CD4-positive, CD25-positive, alpha-beta regulatory T cell (primary cell): ENCODE data around the gene CELF3. TPM values are rescaled to one million over a fixed set of nuclear protein-coding genes. Genes with fewer than 3 reads are reported as not detected.

Experiments
- ATAC-seq, 2 donors: fragments of 150-1000 bp; cut with Tn5 transposase; one replicate each; pipeline ENCODE4 v1.10.0; 2021; ENCODE audit warnings: low read depth in 2 of 2, moderate number of reproducible peaks in 2 of 2, moderate library complexity in 1 of 2
- DNase-seq, 3 donors: peaks; one replicate each; pipeline versions ENCODE4 v3.0.0 to v3.0.0-alpha.2; 2012 to 2022; ENCODE audit warnings: mixed read lengths in 1 of 3
- H3K27ac ChIP-seq: one replicate; pipeline ENCODE4 v1.7.0; 2013; ENCODE audit warnings: mild to moderate bottlenecking, low read length; ENCODE audit not compliant: insufficient read depth, poor library complexity, severe bottlenecking
- H3K27me3 ChIP-seq: one replicate; pipeline ENCODE4 v1.7.0; 2013; ENCODE audit warnings: low read length; ENCODE audit not compliant: control insufficient read depth, insufficient read depth
- H3K36me3 ChIP-seq: one replicate; pipeline ENCODE4 v1.7.0; 2013; ENCODE audit warnings: mild to moderate bottlenecking, low read length, moderate library complexity; ENCODE audit not compliant: control insufficient read depth, insufficient read depth
- H3K4me1 ChIP-seq: 2 replicates; pipeline ENCODE4 v1.7.0; 2013; ENCODE audit warnings: mild to moderate bottlenecking, low read length; ENCODE audit not compliant: insufficient read depth, control insufficient read depth, poor library complexity, severe bottlenecking
- H3K4me3 ChIP-seq: one replicate; pipeline ENCODE4 v1.7.0; 2013; ENCODE audit warnings: low read depth, mild to moderate bottlenecking, low read length, moderate library complexity
- H3K9me3 ChIP-seq, 2 experiments: 1 replicate in 1 of 2; 2 replicates in 1 of 2; pipeline ENCODE4 v1.7.0; 2013; ENCODE audit warnings: low read length in 2 of 2, mild to moderate bottlenecking in 1 of 2, moderate library complexity in 1 of 2; ENCODE audit not compliant: control insufficient read depth in 2 of 2
- H3K27ac Mint-ChIP-seq, 3 donors: one replicate each; pipeline ENCODE4 v1.8.0; 2020 to 2022; ENCODE audit warnings: mild to moderate bottlenecking in 3 of 3, mixed read lengths in 3 of 3, moderate library complexity in 2 of 3
- H3K27me3 Mint-ChIP-seq: one replicate; pipeline ENCODE4 v1.8.0; 2022; ENCODE audit warnings: mild to moderate bottlenecking, mixed read lengths
- H3K36me3 Mint-ChIP-seq: one replicate; pipeline ENCODE4 v1.8.0; 2020; ENCODE audit warnings: mixed read lengths
- H3K4me1 Mint-ChIP-seq, 4 donors: one replicate each; pipeline ENCODE4 v1.8.0; 2020 to 2022; ENCODE audit warnings: mixed read lengths in 4 of 4, mild to moderate bottlenecking in 1 of 4
- H3K4me3 Mint-ChIP-seq, 4 donors: one replicate each; pipeline ENCODE4 v1.8.0; 2020 to 2022; ENCODE audit warnings: mild to moderate bottlenecking in 4 of 4, mixed read lengths in 4 of 4, moderate library complexity in 3 of 4
- H3K9me3 Mint-ChIP-seq, 7 donors: one replicate each; pipeline ENCODE4 v1.8.0; 2020 to 2022; ENCODE audit warnings: mixed read lengths in 7 of 7, mild to moderate bottlenecking in 3 of 7, moderate library complexity in 2 of 7
- polyA plus RNA-seq, 4 donors: library from polyadenylated mRNA; unstranded; fragments of 300-500 nt; fragmentation: Illumina TruSeq; gene quantifications; one replicate each; pipeline ENCODE4 v1.2.3, GENCODE V29; 2021
- total RNA-seq: library from RNA; stranded (reverse); gene quantifications from one replicate; pipeline ENCODE4 v1.2.3, GENCODE V29; 2022

CELF3 gene
- total and polyA plus RNA-seq, 5 donors from 2014 or later, result not detected

- no peaks in the 10 kb centered on the region for H3K36me3 Mint-ChIP-seq
- H3K4me3 ChIP-seq, result no peak overlapping the region
- no peaks in the 10 kb centered on the region for H3K36me3 ChIP-seq
- peaks cover 0 to 41% (median 16%) of the 10 kb centered on the region in 4 donors for H3K4me1 Mint-ChIP-seq
- peaks cover 30% of the 10 kb centered on the region for H3K4me1 ChIP-seq
- H3K27me3 Mint-ChIP-seq, result peaks cover 89% of the 10 kb centered on the region
- H3K27me3 ChIP-seq, result peaks cover 42% of the 10 kb centered on the region
- no peaks in the 10 kb centered on the region for H3K9me3 ChIP-seq
- ATAC-seq, result no peak
- no peak overlapping the region for H3K27ac Mint-ChIP-seq
- H3K4me3 Mint-ChIP-seq, result no peak overlapping the region
- DNase-seq, result no peak
- H3K9me3 Mint-ChIP-seq, result peaks cover 0 to 6% (median 0%) of the 10 kb centered on the region in 7 donors
- no peak overlapping the region for H3K27ac ChIP-seq
Observed at GRCh38 chr1:151718666-151719065, 2.1 kb upstream of the CELF3 start.

GRCh38 chr1:151718011-151718431, 1.4 kb upstream of the CELF3 start:
- peaks cover 0 to 41% (median 16%) of the 10 kb centered on the region in 4 donors for H3K4me1 Mint-ChIP-seq
- H3K36me3 Mint-ChIP-seq, result no peaks in the 10 kb centered on the region
- peaks cover 42% of the 10 kb centered on the region for H3K27me3 ChIP-seq
- H3K9me3 ChIP-seq, result no peaks in the 10 kb centered on the region
- no peaks in the 10 kb centered on the region for H3K36me3 ChIP-seq
- H3K27me3 Mint-ChIP-seq, result peaks cover 85% of the 10 kb centered on the region
- no peak overlapping the region for H3K4me3 ChIP-seq
- peaks cover 30% of the 10 kb centered on the region for H3K4me1 ChIP-seq
- DNase-seq (no peak), ATAC-seq (no peak)
- H3K9me3 Mint-ChIP-seq, result peaks cover 0 to 6% (median 0%) of the 10 kb centered on the region in 7 donors
- H3K4me3 Mint-ChIP-seq, result peak overlapping the region in 1 of 4 donors; percentile 22
- no peak overlapping the region for H3K27ac ChIP-seq
- no peak overlapping the region for H3K27ac Mint-ChIP-seq

- H3K27me3 ChIP-seq, result peaks cover 31% of the 10 kb centered on the region
- no peak overlapping the region for H3K27ac Mint-ChIP-seq
Observed at GRCh38 chr1:151716405-151716762, 219 bp downstream of the CELF3 start.

GRCh38 chr1:151715726-151716404, 738 bp downstream of the CELF3 start:
- peaks cover 17% of the 10 kb centered on the region for H3K4me1 ChIP-seq

More at GRCh38 chr1:151716405-151716762, 219 bp downstream of the CELF3 start:
- DNase-seq (no peak), ATAC-seq (no peak)
- peaks cover 0 to 6% (median 0%) of the 10 kb centered on the region in 7 donors for H3K9me3 Mint-ChIP-seq
- Histone ChIP-seq H3K36me3 (no peaks in the 10 kb centered on the region), H3K9me3 (no peaks in the 10 kb centered on the region), H3K27ac (no peak overlapping the region), H3K4me1 (peaks cover 22% of the 10 kb centered on the region), H3K4me3 (no peak overlapping the region)
- peaks cover 0 to 33% (median 16%) of the 10 kb centered on the region in 4 donors for H3K4me1 Mint-ChIP-seq
- no peak overlapping the region for H3K4me3 Mint-ChIP-seq
- H3K36me3 Mint-ChIP-seq, result no peaks in the 10 kb centered on the region
- H3K27me3 Mint-ChIP-seq, result peaks cover 72% of the 10 kb centered on the region

GRCh38 chr1:151714820-151715725, 1.5 kb downstream of the CELF3 start:
- ATAC-seq (no peak), DNase-seq (no peak)
- H3K27ac Mint-ChIP-seq, result peak overlapping the region in 1 of 3 donors; percentile 82
- peaks cover 62% of the 10 kb centered on the region for H3K27me3 Mint-ChIP-seq
- peaks cover 24% of the 10 kb centered on the region for H3K27me3 ChIP-seq
- H3K4me3 Mint-ChIP-seq, result no peak overlapping the region
- no peak overlapping the region for H3K27ac ChIP-seq
- no peaks in the 10 kb centered on the region for H3K36me3 ChIP-seq
- H3K4me1 ChIP-seq, result peaks cover 10% of the 10 kb centered on the region
- no peak overlapping the region for H3K4me3 ChIP-seq
- no peaks in the 10 kb centered on the region for H3K36me3 Mint-ChIP-seq
- peaks cover 0 to 6% (median 0%) of the 10 kb centered on the region in 7 donors for H3K9me3 Mint-ChIP-seq
- H3K9me3 ChIP-seq, result no peaks in the 10 kb centered on the region
- H3K4me1 Mint-ChIP-seq, result peaks cover 0 to 21% (median 10%) of the 10 kb centered on the region in 4 donors

More at GRCh38 chr1:151715726-151716404, 738 bp downstream of the CELF3 start:
- peaks cover 0 to 6% (median 0%) of the 10 kb centered on the region in 7 donors for H3K9me3 Mint-ChIP-seq
- H3K27ac Mint-ChIP-seq, result peak overlapping the region in 1 of 3 donors; percentile 82
- H3K4me1 Mint-ChIP-seq, result peaks cover 0 to 29% (median 16%) of the 10 kb centered on the region in 4 donors
- Histone ChIP-seq H3K27me3 (peaks cover 28% of the 10 kb centered on the region), H3K9me3 (no peaks in the 10 kb centered on the region), H3K27ac (no peak overlapping the region), H3K4me3 (no peak overlapping the region), H3K36me3 (no peaks in the 10 kb centered on the region)
- H3K4me3 Mint-ChIP-seq, result peak overlapping the region in 1 of 4 donors; percentile 60
- DNase-seq, result no peak
- no peak for ATAC-seq
- H3K27me3 Mint-ChIP-seq, result peaks cover 70% of the 10 kb centered on the region
- H3K36me3 Mint-ChIP-seq, result no peaks in the 10 kb centered on the region

- peaks cover 18% of the 10 kb centered on the region for H3K27me3 ChIP-seq
- H3K27me3 Mint-ChIP-seq, result peaks cover 51% of the 10 kb centered on the region
- H3K27ac Mint-ChIP-seq, result no peak overlapping the region
- H3K9me3 ChIP-seq, result no peaks in the 10 kb centered on the region
- peaks cover 0 to 6% (median 0%) of the 10 kb centered on the region in 7 donors for H3K9me3 Mint-ChIP-seq
- no peak for ATAC-seq
- no peak overlapping the region for H3K27ac ChIP-seq
- DNase-seq, result no peak
- peaks cover 0 to 19% (median 10%) of the 10 kb centered on the region in 4 donors for H3K4me1 Mint-ChIP-seq
- H3K36me3 Mint-ChIP-seq, result no peaks in the 10 kb centered on the region
- H3K36me3 ChIP-seq, result no peaks in the 10 kb centered on the region
- H3K4me1 ChIP-seq, result peaks cover 10% of the 10 kb centered on the region
- no peak overlapping the region for H3K4me3 Mint-ChIP-seq
- no peak overlapping the region for H3K4me3 ChIP-seq
Observed at GRCh38 chr1:151713874-151714273, 2.7 kb downstream of the CELF3 start.

- Histone ChIP-seq H3K4me3 (no peak overlapping the region), H3K27ac (no peak overlapping the region), H3K9me3 (no peaks in the 10 kb centered on the region), H3K4me1 (peaks cover 10% of the 10 kb centered on the region), H3K36me3 (no peaks in the 10 kb centered on the region), H3K27me3 (peaks cover 11% of the 10 kb centered on the region)
- peaks cover 43% of the 10 kb centered on the region for H3K27me3 Mint-ChIP-seq
- H3K27ac Mint-ChIP-seq, result no peak overlapping the region
- DNase-seq (no peak), ATAC-seq (no peak)
- no peak overlapping the region for H3K4me3 Mint-ChIP-seq
- no peaks in the 10 kb centered on the region for H3K36me3 Mint-ChIP-seq
- peaks cover 0 to 6% (median 0%) of the 10 kb centered on the region in 7 donors for H3K9me3 Mint-ChIP-seq
- peaks cover 0 to 19% (median 9%) of the 10 kb centered on the region in 4 donors for H3K4me1 Mint-ChIP-seq
Observed at GRCh38 chr1:151713044-151713443, 3.6 kb downstream of the CELF3 start.
